ENCODE data around the gene TOP3B. TPM values are rescaled to one million over a fixed set of nuclear protein-coding genes. Genes with fewer than 3 reads are reported as not detected.

The TOP3B gene
- total RNA-seq, 4 donors from 2014 or later = 24.7 to 39.3 (median 29.3) TPM

GRCh38 chr22:21951931-21952465 lies 30.6 kb downstream of the TOP3B start:
- TF ChIP-seq CTCF (IDR thresholded peaks at IDR 0.05) = no peak
- no peak for TF ChIP-seq POLR2A (IDR thresholded peaks at IDR 0.05)
- Histone ChIP-seq H3K9me3 (no peaks in the 10 kb centered on the region), H3K27me3 (no peaks in the 10 kb centered on the region), H3K4me3 (replicated peaks in 1 of 3) (peak overlapping the region; percentile 31 to 65 (median 58)), H3K36me3 (no peaks in the 10 kb centered on the region), H3K27ac (peak overlapping the region in 2 of 3 donors; percentile 54 to 63), H3K4me1 (peaks cover 10 to 43% of the 10 kb centered on the region in 2 donors)
- WGBS, 2 donors = 8 to 18% methylated on average over 5 to 14 of the region's 29 CpGs
- intact Hi-C loops (cut with DNase I) = loop anchor here (5.0 kb wide), 1 partner anchor 240 kb away; no protein-coding TSS in a partner anchor
- DNase-seq = peak; percentile 58 to 61

DNA sequence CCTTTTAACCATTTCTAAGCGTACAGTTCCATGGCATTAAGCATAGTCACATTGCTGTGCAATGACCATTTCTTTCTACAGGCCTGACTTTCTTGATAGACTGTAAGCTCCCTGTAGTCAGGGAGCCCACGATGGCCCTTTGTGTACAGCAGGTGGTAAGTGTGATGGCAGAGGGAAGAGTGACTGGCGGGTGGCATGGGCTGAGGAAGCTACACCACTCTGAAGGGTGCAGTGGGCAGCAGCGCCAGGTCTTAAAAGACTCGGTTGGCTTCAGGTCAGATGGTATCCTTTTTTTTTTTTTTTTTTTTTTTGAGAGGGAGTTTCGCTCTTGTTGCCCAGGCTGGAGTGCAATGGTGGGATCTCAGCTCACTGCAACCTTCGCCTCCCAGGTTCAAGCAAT lies 31.5 kb downstream of the TOP3B start:
- TF ChIP-seq CTCF (IDR thresholded peaks at IDR 0.05) = no peak
- no peak for TF ChIP-seq POLR2A (IDR thresholded peaks at IDR 0.05)
- H3K9me3 ChIP-seq = no peaks in the 10 kb centered on the region
- no peaks in the 10 kb centered on the region for H3K27me3 ChIP-seq
- intact Hi-C loops (cut with DNase I) = loop anchor here (5.0 kb wide), 1 partner anchor 239 kb away; no protein-coding TSS in a partner anchor
- H3K27ac ChIP-seq = no peak overlapping the region
- DNase-seq = no peak
- 90 to 91% methylated on average over 7 of the region's 7 CpGs for whole genome bisulfite sequencing, 2 donors
- H3K4me1 ChIP-seq = peaks cover 10 to 47% of the 10 kb centered on the region in 2 donors
- H3K36me3 ChIP-seq = no peaks in the 10 kb centered on the region
- no peak overlapping the region for H3K4me3 ChIP-seq (replicated peaks in 1 of 3)

DNA sequence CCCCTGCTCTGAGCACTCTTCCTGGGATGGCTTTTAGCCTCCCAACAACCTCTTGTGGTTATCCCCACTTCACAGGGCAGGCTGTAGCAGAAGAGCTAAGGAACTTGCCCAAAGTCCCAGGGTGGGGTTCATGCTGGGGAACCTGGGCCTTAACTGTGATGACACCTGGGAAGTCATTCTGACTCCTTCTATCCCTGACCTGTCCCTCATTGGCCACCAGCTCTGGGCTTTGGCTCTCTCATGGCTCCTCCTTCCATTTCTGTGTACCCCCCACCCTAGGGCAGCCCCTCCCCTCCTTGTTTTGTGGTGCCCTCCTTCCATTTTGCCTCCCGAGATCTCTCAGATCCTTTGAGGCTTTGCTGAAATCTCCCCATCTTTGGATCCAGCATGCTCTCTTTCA lies 32.6 kb downstream of the TOP3B start:
- intact Hi-C loops (cut with DNase I) = loop anchor here (5.0 kb wide), 1 partner anchor 238 kb away; no protein-coding TSS in a partner anchor
- WGBS, 2 donors = 80 to 100% methylated on average over 1 of the region's 1 CpG
- DNase-seq = no peak
- H3K27me3 ChIP-seq = no peaks in the 10 kb centered on the region
- TF ChIP-seq CTCF (IDR thresholded peaks at IDR 0.05) = no peak
- no peak for TF ChIP-seq POLR2A (IDR thresholded peaks at IDR 0.05)
- peaks cover 6 to 8% of the 10 kb centered on the region in 2 donors for H3K36me3 ChIP-seq
- H3K9me3 ChIP-seq = no peaks in the 10 kb centered on the region
- H3K27ac ChIP-seq = peak overlapping the region; percentile 12 to 59 (median 58)
- no peak overlapping the region for H3K4me3 ChIP-seq (replicated peaks in 1 of 3)
- H3K4me1 ChIP-seq = peaks cover 10 to 47% of the 10 kb centered on the region in 2 donors

- WGBS, 2 donors = 68 to 86% methylated on average over 6 to 8 of the region's 8 CpGs
- Histone ChIP-seq H3K4me1 (peaks cover 10 to 49% of the 10 kb centered on the region in 2 donors), H3K27ac (peak overlapping the region; percentile 12 to 59 (median 58)), H3K27me3 (no peaks in the 10 kb centered on the region), H3K9me3 (no peaks in the 10 kb centered on the region), H3K4me3 (replicated peaks in 1 of 3) (no peak overlapping the region), H3K36me3 (peaks cover 8% of the 10 kb centered on the region in 2 donors)
- intact Hi-C loops (cut with DNase I) = no loop called here
- DNase-seq = no peak
- TF ChIP-seq POLR2A (IDR thresholded peaks at IDR 0.05) (no peak), CTCF (IDR thresholded peaks at IDR 0.05) (no peak)
Observed at GRCh38 chr22:21949569-21949918, 33.0 kb downstream of the TOP3B start.

GRCh38 chr22:21948824-21949568 lies 33.6 kb downstream of the TOP3B start:
- Histone ChIP-seq H3K4me1 (peaks cover 10 to 54% of the 10 kb centered on the region in 2 donors), H3K36me3 (peaks cover 8 to 9% of the 10 kb centered on the region in 2 donors), H3K4me3 (replicated peaks in 1 of 3) (no peak overlapping the region), H3K27me3 (no peaks in the 10 kb centered on the region), H3K27ac (peak overlapping the region; percentile 12 to 74 (median 58)), H3K9me3 (no peaks in the 10 kb centered on the region)
- 77 to 85% methylated on average over 7 of the region's 7 CpGs for WGBS, 2 donors
- TF ChIP-seq CTCF (IDR thresholded peaks at IDR 0.05) = no peak
- no peak for TF ChIP-seq POLR2A (IDR thresholded peaks at IDR 0.05)
- intact Hi-C loops (cut with DNase I) = no loop called here
- DNase-seq = no peak
